Osteoblast (primary cell): ENCODE data around the gene PHLDA1. TPM values are rescaled to one million over a fixed set of nuclear protein-coding genes. Genes with fewer than 3 reads are reported as not detected.

ENCODE experiments used
- DNase-seq: peaks from one replicate; pipeline ENCODE4 v3.0.0; 2011; ENCODE audit warnings: low spot score, mixed read lengths; ENCODE audit not compliant: insufficient read length; ENCODE audit errors: missing footprints
- H2AFZ ChIP-seq: 2 replicates; pipeline ENCODE4 v1.6.0; 2011; ENCODE audit warnings: mild to moderate bottlenecking, low read length
- H3K27ac ChIP-seq: 2 replicates; pipeline ENCODE4 v1.5.1; 2011; ENCODE audit warnings: mild to moderate bottlenecking, low read depth, low read length, moderate library complexity
- H3K27me3 ChIP-seq: 2 replicates; pipeline ENCODE4 v1.6.0; 2012; ENCODE audit warnings: mild to moderate bottlenecking, control low read depth, inconsistent platforms, low read length, moderate library complexity; ENCODE audit not compliant: insufficient read depth
- H3K36me3 ChIP-seq: 2 replicates; pipeline ENCODE4 v1.5.1; 2011; ENCODE audit warnings: mild to moderate bottlenecking, low read length, control low read depth, moderate library complexity; ENCODE audit not compliant: insufficient read depth
- H3K4me1 ChIP-seq: 2 replicates; pipeline ENCODE4 v1.5.1; 2011; ENCODE audit warnings: mild to moderate bottlenecking, low read length, control low read depth, moderate library complexity; ENCODE audit not compliant: insufficient read depth
- H3K4me2 ChIP-seq: 2 replicates; pipeline ENCODE4 v1.6.0; 2011; ENCODE audit warnings: mild to moderate bottlenecking, low read length; ENCODE audit not compliant: insufficient read depth
- H3K4me3 ChIP-seq: fragments of 200-600 bp; sonication (generic); 3 replicates; pipeline ENCODE4 v1.5.1; 2012; ENCODE audit warnings: mild to moderate bottlenecking, low read length, inconsistent platforms; ENCODE audit not compliant: insufficient read depth
- H3K79me2 ChIP-seq: 2 replicates; pipeline ENCODE4 v1.6.0; 2012; ENCODE audit warnings: mild to moderate bottlenecking, low read length, control low read depth, inconsistent platforms; ENCODE audit not compliant: insufficient read depth
- H3K9me3 ChIP-seq: 2 replicates; pipeline ENCODE4 v1.5.1; 2011; ENCODE audit warnings: low read depth, low read length, control low read depth
- H4K20me1 ChIP-seq: 2 replicates; pipeline ENCODE4 v1.6.0; 2012; ENCODE audit warnings: mild to moderate bottlenecking, low read length, control low read depth; ENCODE audit not compliant: insufficient read depth
- total RNA-seq: library from RNA; depleted of rRNA; stranded (reverse); fragments of >200 nt; gene quantifications from 2 replicates; pipeline ENCODE4 v1.2.3, GENCODE V29; 2012
- TF ChIP-seq, protein P1 (sequence below): IDR thresholded peaks from 2 replicates; pipeline ENCODE4 v1.5.1; 2011; ENCODE audit warnings: mild to moderate bottlenecking, low read depth, low read length, moderate library complexity; ENCODE audit errors: extremely low read depth

Gene PHLDA1
- total RNA-seq, 1 donor: 111 TPM

DNA sequence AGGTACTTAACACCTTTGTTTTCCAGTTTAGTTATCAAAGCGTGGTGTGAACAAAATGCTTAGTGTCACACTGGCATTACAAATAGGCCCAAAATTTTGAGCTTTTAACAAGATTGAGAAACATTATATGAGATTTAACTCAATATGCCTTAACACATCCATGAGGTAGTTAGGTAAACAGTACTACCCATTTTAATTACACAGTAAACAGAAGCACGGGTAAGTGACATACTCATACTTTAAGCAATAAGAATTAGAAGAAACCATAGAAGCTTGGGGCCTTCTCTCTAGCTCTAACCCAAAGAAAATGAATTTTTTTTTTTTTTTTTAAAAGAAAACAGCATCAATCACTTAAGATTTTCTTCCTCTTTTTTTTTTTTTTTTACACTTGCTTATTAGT, 15.5 kb upstream of the PHLDA1 start:
- Histone ChIP-seq H3K79me2 (peaks cover 5% of the 10 kb centered on the region), H3K27me3 (no peaks in the 10 kb centered on the region), H3K4me3 (no peak overlapping the region), H3K4me2 (no peak overlapping the region), H4K20me1 (no peaks in the 10 kb centered on the region), H2AFZ (no peak overlapping the region), H3K4me1 (no peaks in the 10 kb centered on the region), H3K27ac (no peak overlapping the region), H3K9me3 (no peaks in the 10 kb centered on the region), H3K36me3 (peaks cover 58% of the 10 kb centered on the region)
- DNase-seq: no peak
- TF ChIP-seq, protein P1, sequence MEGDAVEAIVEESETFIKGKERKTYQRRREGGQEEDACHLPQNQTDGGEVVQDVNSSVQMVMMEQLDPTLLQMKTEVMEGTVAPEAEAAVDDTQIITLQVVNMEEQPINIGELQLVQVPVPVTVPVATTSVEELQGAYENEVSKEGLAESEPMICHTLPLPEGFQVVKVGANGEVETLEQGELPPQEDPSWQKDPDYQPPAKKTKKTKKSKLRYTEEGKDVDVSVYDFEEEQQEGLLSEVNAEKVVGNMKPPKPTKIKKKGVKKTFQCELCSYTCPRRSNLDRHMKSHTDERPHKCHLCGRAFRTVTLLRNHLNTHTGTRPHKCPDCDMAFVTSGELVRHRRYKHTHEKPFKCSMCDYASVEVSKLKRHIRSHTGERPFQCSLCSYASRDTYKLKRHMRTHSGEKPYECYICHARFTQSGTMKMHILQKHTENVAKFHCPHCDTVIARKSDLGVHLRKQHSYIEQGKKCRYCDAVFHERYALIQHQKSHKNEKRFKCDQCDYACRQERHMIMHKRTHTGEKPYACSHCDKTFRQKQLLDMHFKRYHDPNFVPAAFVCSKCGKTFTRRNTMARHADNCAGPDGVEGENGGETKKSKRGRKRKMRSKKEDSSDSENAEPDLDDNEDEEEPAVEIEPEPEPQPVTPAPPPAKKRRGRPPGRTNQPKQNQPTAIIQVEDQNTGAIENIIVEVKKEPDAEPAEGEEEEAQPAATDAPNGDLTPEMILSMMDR: no peak

DNA sequence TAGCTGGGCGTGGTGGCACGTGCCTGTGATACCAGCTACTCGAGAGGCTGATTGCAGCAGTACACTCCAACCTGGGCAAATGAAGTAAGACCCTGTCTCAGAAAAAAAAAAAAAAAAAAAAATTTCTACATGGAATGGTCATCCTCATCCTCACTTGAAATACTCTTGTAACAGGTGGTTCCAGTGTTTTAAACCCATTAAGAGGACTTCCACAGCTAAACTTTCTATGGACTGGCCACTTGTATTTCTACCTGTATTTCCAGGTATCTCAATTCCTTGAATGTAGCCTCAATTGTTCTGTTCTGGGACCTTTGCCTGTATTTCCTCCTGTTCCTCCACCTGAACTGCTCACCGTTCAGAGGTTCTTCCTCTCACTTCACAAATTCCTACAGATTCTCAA, 11.8 kb upstream of the PHLDA1 start:
- Histone ChIP-seq H3K79me2 (no peaks in the 10 kb centered on the region), H3K27me3 (no peaks in the 10 kb centered on the region), H4K20me1 (no peaks in the 10 kb centered on the region), H2AFZ (no peak overlapping the region), H3K4me1 (peaks cover 2% of the 10 kb centered on the region), H3K4me3 (no peak overlapping the region), H3K4me2 (no peak overlapping the region), H3K9me3 (no peaks in the 10 kb centered on the region), H3K27ac (no peak overlapping the region), H3K36me3 (peaks cover 24% of the 10 kb centered on the region)
- DNase-seq: no peak
- TF ChIP-seq, protein P1: no peak

DNA sequence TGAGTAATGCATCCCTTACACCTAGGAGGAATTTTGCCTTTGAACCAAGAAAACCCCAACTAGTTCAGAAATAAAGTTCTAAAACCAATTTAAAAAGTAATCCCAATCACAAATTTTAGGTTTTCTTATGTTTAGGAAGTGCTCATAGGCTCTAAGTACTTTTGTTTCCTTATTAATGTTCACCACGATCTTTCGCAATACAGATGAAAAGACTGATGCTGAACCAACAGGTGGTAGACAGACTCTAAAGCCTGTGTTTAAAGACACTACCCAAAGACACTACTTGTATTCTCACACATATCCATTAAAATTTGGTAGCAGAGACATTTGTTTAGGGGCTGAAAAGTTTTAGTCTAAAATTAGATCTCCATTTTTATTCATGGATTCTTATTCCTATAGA, 10.6 kb upstream of the PHLDA1 start:
- peaks cover 18% of the 10 kb centered on the region for H3K36me3 ChIP-seq
- no peak overlapping the region for H3K4me2 ChIP-seq
- no peak overlapping the region for H3K27ac ChIP-seq
- TF ChIP-seq, protein P1: no peak
- no peaks in the 10 kb centered on the region for H3K9me3 ChIP-seq
- no peaks in the 10 kb centered on the region for H4K20me1 ChIP-seq
- peaks cover 14% of the 10 kb centered on the region for H3K4me1 ChIP-seq
- H3K4me3 ChIP-seq: no peak overlapping the region
- no peak for DNase-seq
- H3K27me3 ChIP-seq: no peaks in the 10 kb centered on the region
- H2AFZ ChIP-seq: no peak overlapping the region
- H3K79me2 ChIP-seq: no peaks in the 10 kb centered on the region

DNA sequence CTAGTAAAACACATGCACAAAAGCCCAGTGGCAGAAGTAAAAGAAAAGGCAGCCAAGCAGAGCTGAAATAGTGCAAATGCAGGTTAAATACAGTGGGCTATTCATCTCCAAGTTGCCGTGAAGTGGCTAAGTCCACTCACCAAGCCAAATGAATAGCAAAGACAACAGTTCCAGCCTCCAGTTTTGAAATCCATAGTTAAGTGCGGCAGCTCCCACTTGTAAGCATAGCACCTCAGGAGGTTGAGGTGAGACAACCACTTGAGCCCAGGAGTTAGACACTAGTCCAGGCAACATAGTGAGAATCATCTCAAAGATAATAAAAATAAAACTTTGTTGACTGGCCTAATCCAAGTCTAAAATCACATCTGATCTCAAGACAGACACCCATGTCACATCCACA, 9.8 kb upstream of the PHLDA1 start:
- H3K79me2 ChIP-seq: no peaks in the 10 kb centered on the region
- H2AFZ ChIP-seq: no peak overlapping the region
- H3K9me3 ChIP-seq: no peaks in the 10 kb centered on the region
- peaks cover 14% of the 10 kb centered on the region for H3K36me3 ChIP-seq
- no peak overlapping the region for H3K4me3 ChIP-seq
- no peak for DNase-seq
- no peaks in the 10 kb centered on the region for H4K20me1 ChIP-seq
- no peaks in the 10 kb centered on the region for H3K27me3 ChIP-seq
- H3K4me1 ChIP-seq: peaks cover 15% of the 10 kb centered on the region
- TF ChIP-seq, protein P1: no peak
- no peak overlapping the region for H3K4me2 ChIP-seq
- no peak overlapping the region for H3K27ac ChIP-seq
